GM12878 (cell line): ENCODE data around the gene HYCC1. TPM values are rescaled to one million over a fixed set of nuclear protein-coding genes. Genes with fewer than 3 reads are reported as not detected.
A peak's percentile ranks its signal among the peaks of the same experiment; 100 is the strongest.

Experiments used
- ATAC-seq: fragments of 200-7000 bp; cut with Tn5 transposase; 3 replicates; pipeline ENCODE4 v1.9.1; 2020; ENCODE audit warnings: mild to moderate bottlenecking, moderate library complexity
- BruUV-seq: library from RNA; stranded (reverse); fragments of 400-500 nt; replicated peaks from 2 replicates; lab custom pipeline; 2021; lab: Mats Ljungman, UMichigan
- CTCF ChIA-PET: fragments of 300-600 bp; sonication (Branson Sonifier 250); formaldehyde crosslinking; extraction: SDS; loops from one replicate; lab custom pipeline; 2021; ENCODE audit warnings: inconsistent platforms; lab: Yijun Ruan, JAX
- POLR2A ChIA-PET: fragments of 350-600 bp; formaldehyde crosslinking; extraction: SDS; loops from one replicate; lab custom pipeline; 2021; ENCODE audit warnings: inconsistent platforms; lab: Charles Lee
- RAD21 ChIA-PET: fragments of 300-600 bp; sonication (Branson Sonifier 250); formaldehyde crosslinking; loops from one replicate; lab custom pipeline; 2023; ENCODE audit warnings: antibody characterized with exemption; ENCODE audit not compliant: unreplicated experiment; lab: Charles Lee
- SMC1A ChIA-PET: fragments of 300-600 bp; sonication (Branson Sonifier 250); formaldehyde crosslinking; loops from one replicate; lab custom pipeline; 2023; ENCODE audit not compliant: unreplicated experiment, uncharacterized antibody; lab: Charles Lee
- DNase-seq: peaks from one replicate; pipeline ENCODE4 v3.0.0-alpha.2; 2011; ENCODE audit warnings: low read depth, low spot score
- FAIRE-seq: peaks from 3 replicates; lab custom pipeline; 2011; peaks lifted over from hg19 to GRCh38; lab: Jason Lieb, UNC
- H2AFZ ChIP-seq: 2 replicates; pipeline ENCODE4 v1.6.0; 2011; ENCODE audit warnings: low read depth, low read length, control low read depth; ENCODE audit not compliant: control insufficient read depth
- H3K27ac ChIP-seq: 2 replicates; pipeline ENCODE4 v1.5.1; 2011; ENCODE audit warnings: control low read depth; ENCODE audit not compliant: control insufficient read depth, insufficient read depth
- H3K27me3 ChIP-seq, 2 experiments: replicated peaks in 1 of 2; 2 replicates each; pipeline versions ENCODE4 v1.6.0 to v1.6.1; 2011; ENCODE audit warnings: low read length in 1 of 2; ENCODE audit not compliant: control insufficient read depth in 2 of 2, insufficient read depth in 2 of 2
- H3K36me3 ChIP-seq, 2 experiments: 2 replicates each; pipeline ENCODE4 v1.5.1; 2011; ENCODE audit warnings: low read length in 1 of 2; ENCODE audit not compliant: control insufficient read depth in 2 of 2, insufficient read depth in 2 of 2
- H3K4me1 ChIP-seq: 2 replicates; pipeline ENCODE4 v1.6.1; 2011; ENCODE audit warnings: mild to moderate bottlenecking, low read length, moderate library complexity, mixed read lengths; ENCODE audit not compliant: control insufficient read depth, insufficient read depth
- H3K4me2 ChIP-seq: 2 replicates; pipeline ENCODE4 v1.6.0; 2011; ENCODE audit warnings: control low read depth; ENCODE audit not compliant: control insufficient read depth, insufficient read depth
- H3K4me3 ChIP-seq: fragments of 200-600 bp; sonication (generic); 2 replicates; pipeline ENCODE4 v1.5.1; 2016
- H3K79me2 ChIP-seq: 2 replicates; pipeline ENCODE4 v1.6.0; 2011; ENCODE audit warnings: low read length; ENCODE audit not compliant: control insufficient read depth, insufficient read depth
- H3K9ac ChIP-seq: 2 replicates; pipeline ENCODE4 v1.8.0; 2011; ENCODE audit warnings: low read length, control low read depth, mixed read lengths; ENCODE audit not compliant: control insufficient read depth, insufficient read depth
- H3K9me3 ChIP-seq: replicated peaks from 3 replicates; pipeline ENCODE4 v1.5.1; 2011; ENCODE audit warnings: mild to moderate bottlenecking, low read length; ENCODE audit not compliant: control insufficient read depth, insufficient read depth
- H4K20me1 ChIP-seq: 2 replicates; pipeline ENCODE4 v1.6.0; 2011; ENCODE audit not compliant: control insufficient read depth, insufficient read depth
- CHD2 ChIP-seq: IDR thresholded peaks from 2 replicates; pipeline ENCODE4 v1.6.1; 2011; ENCODE audit warnings: low read depth, low read length, improper control_type of control experiment, borderline replicate concordance
- EED ChIP-seq: sonication (generic); IDR thresholded peaks from 2 replicates; pipeline ENCODE4 v1.6.1; 2016; ENCODE audit warnings: antibody characterized with exemption, low read depth
- HDAC6 ChIP-seq: fragments of 200-600 bp; sonication (generic); IDR thresholded peaks from one replicate; pipeline ENCODE4 v1.8.0; 2017; ENCODE audit warnings: antibody characterized with exemption; ENCODE audit not compliant: unreplicated experiment
- MEF2A ChIP-seq: IDR thresholded peaks from 2 replicates; pipeline ENCODE4 v1.6.1; 2011; ENCODE audit warnings: low read depth, mild to moderate bottlenecking, low read length, moderate library complexity; ENCODE audit not compliant: insufficient read depth
- NFYB ChIP-seq: IDR thresholded peaks from 2 replicates; pipeline ENCODE4 v1.6.1; 2011; ENCODE audit warnings: low read depth, mild to moderate bottlenecking, low read length, improper control_type of control experiment, moderate library complexity; ENCODE audit not compliant: insufficient read depth
- POLR2A ChIP-seq: IDR thresholded peaks from 2 replicates; pipeline ENCODE4 v1.6.1; 2011; ENCODE audit warnings: low read depth, mild to moderate bottlenecking, low read length
- RELA ChIP-seq: fragments of 450-650 bp; IDR thresholded peaks from 2 replicates; pipeline ENCODE4 v1.8.0; 2014; ENCODE audit warnings: borderline replicate concordance; ENCODE audit not compliant: partially characterized antibody
- WGBS: methylation state at CpG from one replicate; pipeline ENCODE4 v1.1.6; 2016; ENCODE audit warnings: low lambda C conversion rate; ENCODE audit not compliant: insufficient replicate concordance, insufficient coverage; ENCODE audit errors: missing lambda C conversion rate; 5-methylcytosine and 5-hydroxymethylcytosine counted together
- in situ Hi-C: fragments of 300-500 bp; cut with MboI; formaldehyde crosslinking; loops from 9 replicates; pipeline ENCODE4 v1.14.3; 2018; ENCODE audit warnings: mixed read lengths
- intact Hi-C: fragments of 100-400 bp; cut with micrococcal nuclease; formaldehyde crosslinking; loops from one replicate; pipeline ENCODE4 v1.14.2; 2022; ENCODE audit not compliant: unreplicated experiment
- polyA plus RNA-seq, 11 experiments: library from polyadenylated mRNA; depleted of rRNA in 4 of 11; unstranded in 6 of 11; stranded (reverse) in 5 of 11; fragments of >200 nt; fragmentation: Nextera tagmentation in 4 of 11; fragmentation: Illumina TruSeq in 1 of 11; extraction: Ambion mirVana in 4 of 11; extraction: Trizol in 1 of 11; gene quantifications; 1 replicate in 1 of 11; 2 replicates in 10 of 11; pipeline versions ENCODE4 v1.2.1 to v1.2.3, GENCODE V29; 2011 to 2016; ENCODE audit warnings: inconsistent platforms in 2 of 11, missing spikeins in 2 of 11, low read depth in 1 of 11
- total RNA-seq, 4 experiments: library from RNA; depleted of rRNA in 3 of 4; stranded (reverse); fragments of >200 nt in 3 of 4; fragmentation: Illumina TruSeq in 1 of 4; extraction: Trizol in 1 of 4; gene quantifications; 2 replicates each; pipeline versions ENCODE4 v1.2.1 to v1.2.3, GENCODE V29; 2013 to 2021
- TF ChIP-seq, protein P1 (sequence below): fragments of 450-650 bp; formaldehyde crosslinking; IDR thresholded peaks from 2 replicates; pipeline ENCODE4 v1.5.0; 2022; ENCODE audit warnings: mild to moderate bottlenecking, missing genetic modification characterization
- TF ChIP-seq, protein P2 (sequence below): fragments of 450-650 bp; IDR thresholded peaks from 2 replicates; pipeline ENCODE4 v1.6.1; 2016; ENCODE audit warnings: mild to moderate bottlenecking
- TF ChIP-seq, protein P3 (sequence below): fragments of 450-650 bp; IDR thresholded peaks from 2 replicates; pipeline ENCODE4 v1.6.1; 2017; ENCODE audit warnings: low read depth, mild to moderate bottlenecking, moderate library complexity
- TF ChIP-seq, protein P4 (sequence below): fragments of 450-650 bp; formaldehyde crosslinking; IDR thresholded peaks from 2 replicates; pipeline ENCODE4 v1.4.0; 2020; ENCODE audit warnings: mild to moderate bottlenecking, moderate library complexity

Gene HYCC1
- total and polyA plus RNA-seq, 10 of the 15 experiments (the other 5 are each of a cell fraction or from before 2014, with no cell fraction given), result 8.5 to 62.9 (median 33.1) TPM

DNA sequence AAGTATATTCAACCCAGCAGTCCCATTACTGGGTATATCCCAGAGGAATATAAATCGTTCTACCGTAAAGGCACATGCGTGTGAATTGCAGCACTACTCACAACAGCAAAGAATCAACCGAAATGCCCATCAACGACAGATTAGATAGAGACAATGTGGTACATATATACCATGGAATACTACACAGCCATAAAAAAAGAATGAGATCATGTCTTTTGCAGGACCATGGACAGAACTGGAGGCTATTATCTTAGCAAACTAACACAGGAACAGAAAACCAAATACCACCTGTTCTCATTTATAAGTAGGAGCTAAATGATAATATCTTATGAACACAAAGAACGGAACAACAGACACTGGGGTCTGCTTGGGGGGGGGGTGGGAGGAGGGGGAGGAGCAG, 47.4 kb upstream of the HYCC1 start (continued):
- TF ChIP-seq, protein P1, sequence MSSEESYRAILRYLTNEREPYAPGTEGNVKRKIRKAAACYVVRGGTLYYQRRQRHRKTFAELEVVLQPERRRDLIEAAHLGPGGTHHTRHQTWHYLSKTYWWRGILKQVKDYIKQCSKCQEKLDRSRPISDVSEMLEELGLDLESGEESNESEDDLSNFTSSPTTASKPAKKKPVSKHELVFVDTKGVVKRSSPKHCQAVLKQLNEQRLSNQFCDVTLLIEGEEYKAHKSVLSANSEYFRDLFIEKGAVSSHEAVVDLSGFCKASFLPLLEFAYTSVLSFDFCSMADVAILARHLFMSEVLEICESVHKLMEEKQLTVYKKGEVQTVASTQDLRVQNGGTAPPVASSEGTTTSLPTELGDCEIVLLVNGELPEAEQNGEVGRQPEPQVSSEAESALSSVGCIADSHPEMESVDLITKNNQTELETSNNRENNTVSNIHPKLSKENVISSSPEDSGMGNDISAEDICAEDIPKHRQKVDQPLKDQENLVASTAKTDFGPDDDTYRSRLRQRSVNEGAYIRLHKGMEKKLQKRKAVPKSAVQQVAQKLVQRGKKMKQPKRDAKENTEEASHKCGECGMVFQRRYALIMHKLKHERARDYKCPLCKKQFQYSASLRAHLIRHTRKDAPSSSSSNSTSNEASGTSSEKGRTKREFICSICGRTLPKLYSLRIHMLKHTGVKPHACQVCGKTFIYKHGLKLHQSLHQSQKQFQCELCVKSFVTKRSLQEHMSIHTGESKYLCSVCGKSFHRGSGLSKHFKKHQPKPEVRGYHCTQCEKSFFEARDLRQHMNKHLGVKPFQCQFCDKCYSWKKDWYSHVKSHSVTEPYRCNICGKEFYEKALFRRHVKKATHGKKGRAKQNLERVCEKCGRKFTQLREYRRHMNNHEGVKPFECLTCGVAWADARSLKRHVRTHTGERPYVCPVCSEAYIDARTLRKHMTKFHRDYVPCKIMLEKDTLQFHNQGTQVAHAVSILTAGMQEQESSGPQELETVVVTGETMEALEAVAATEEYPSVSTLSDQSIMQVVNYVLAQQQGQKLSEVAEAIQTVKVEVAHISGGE (CRISPR knock-in tag), result no peak
- TF ChIP-seq POLR2A, result no peak
- no peak for TF ChIP-seq MEF2A
- TF ChIP-seq EED, result no peak
- TF ChIP-seq CHD2, result no peak

DNA sequence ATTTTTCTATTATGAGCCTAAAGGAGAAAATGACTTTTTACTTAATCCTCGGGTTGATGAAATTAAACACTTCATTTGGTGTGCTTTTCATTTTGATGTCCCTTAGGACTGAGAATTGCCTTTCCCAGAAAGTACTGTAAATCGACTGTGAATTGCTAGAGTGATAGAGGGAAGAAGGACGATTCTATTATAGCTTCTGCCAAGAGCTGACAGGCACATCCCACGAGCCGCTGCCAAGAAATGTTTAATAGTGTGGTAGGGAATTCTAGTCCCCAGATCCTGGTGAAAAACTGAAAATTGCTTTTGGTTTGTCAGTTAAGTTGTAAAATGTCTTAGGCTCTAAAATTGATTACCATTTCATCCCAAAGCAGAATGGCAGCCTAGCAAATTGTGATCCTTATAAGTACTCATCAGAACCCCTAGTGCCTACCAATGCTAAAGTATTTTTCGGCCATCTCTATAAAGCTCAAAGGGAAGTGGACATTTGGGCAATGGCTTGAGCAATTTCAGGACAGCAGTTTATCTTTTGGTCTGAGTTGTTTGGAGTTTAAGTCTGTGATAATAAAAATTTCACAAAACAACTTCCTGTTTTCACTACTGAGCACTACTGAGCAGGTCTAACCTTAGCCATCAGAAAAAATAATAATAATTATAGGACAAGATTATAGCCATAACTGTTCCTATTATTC, 44.6 kb upstream of the HYCC1 start:
- Histone ChIP-seq H2AFZ (no peak overlapping the region), H3K4me1 (no peaks in the 10 kb centered on the region), H3K36me3 (no peaks in the 10 kb centered on the region), H3K4me3 (no peak overlapping the region), H4K20me1 (no peaks in the 10 kb centered on the region), H3K4me2 (no peak overlapping the region), H3K27me3 (no peaks in the 10 kb centered on the region), H3K27ac (no peak overlapping the region), H3K9me3 (no peaks in the 10 kb centered on the region), H3K79me2 (no peaks in the 10 kb centered on the region), H3K9ac (no peak overlapping the region)
- ATAC-seq (peak; percentile 29; the same call in 2 of the 3 replicates), FAIRE-seq (no peak), DNase-seq (no peak)
- CTCF ChIA-PET, result interaction anchor here (0.8 to 7.1 kb wide), 9 partner anchors 14 to 500 kb away, joined by 3 to 85 read pairs (median 5); partner anchors contain the start of gene IL6
- POLR2A ChIA-PET, result interaction anchor here (0.6 to 0.7 kb wide), 2 partner anchors 205 to 315 kb away, joined by 3 to 6 read pairs; no protein-coding TSS in a partner anchor
- RAD21 ChIA-PET, result interaction anchor here (0.8 to 5.0 kb wide), 2 partner anchors 48 to 203 kb away, joined by 3 to 46 read pairs; no protein-coding TSS in a partner anchor
- 57% methylated on average over 6 of the region's 6 CpGs for WGBS
- intact Hi-C loops, result loop anchor here (10.0 kb wide), 1 partner anchor 104 kb away; no protein-coding TSS in a partner anchor
- no TSS peak for BruUV-seq
- in situ Hi-C loops, result loop anchor here (5.0 kb wide), 1 partner anchor 496 kb away; no protein-coding TSS in a partner anchor
- SMC1A ChIA-PET, result interaction anchor here (1.1 to 6.0 kb wide), 10 partner anchors 26 to 498 kb away, joined by 3 to 77 read pairs (median 4); partner anchors contain the start of genes IL6 and TOMM7
- TF ChIP-seq, protein P2, sequence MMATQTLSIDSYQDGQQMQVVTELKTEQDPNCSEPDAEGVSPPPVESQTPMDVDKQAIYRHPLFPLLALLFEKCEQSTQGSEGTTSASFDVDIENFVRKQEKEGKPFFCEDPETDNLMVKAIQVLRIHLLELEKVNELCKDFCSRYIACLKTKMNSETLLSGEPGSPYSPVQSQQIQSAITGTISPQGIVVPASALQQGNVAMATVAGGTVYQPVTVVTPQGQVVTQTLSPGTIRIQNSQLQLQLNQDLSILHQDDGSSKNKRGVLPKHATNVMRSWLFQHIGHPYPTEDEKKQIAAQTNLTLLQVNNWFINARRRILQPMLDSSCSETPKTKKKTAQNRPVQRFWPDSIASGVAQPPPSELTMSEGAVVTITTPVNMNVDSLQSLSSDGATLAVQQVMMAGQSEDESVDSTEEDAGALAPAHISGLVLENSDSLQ, result no peak
- TF ChIP-seq RELA (no peak), HDAC6 (no peak), NFYB (no peak)
- TF ChIP-seq, protein P3, sequence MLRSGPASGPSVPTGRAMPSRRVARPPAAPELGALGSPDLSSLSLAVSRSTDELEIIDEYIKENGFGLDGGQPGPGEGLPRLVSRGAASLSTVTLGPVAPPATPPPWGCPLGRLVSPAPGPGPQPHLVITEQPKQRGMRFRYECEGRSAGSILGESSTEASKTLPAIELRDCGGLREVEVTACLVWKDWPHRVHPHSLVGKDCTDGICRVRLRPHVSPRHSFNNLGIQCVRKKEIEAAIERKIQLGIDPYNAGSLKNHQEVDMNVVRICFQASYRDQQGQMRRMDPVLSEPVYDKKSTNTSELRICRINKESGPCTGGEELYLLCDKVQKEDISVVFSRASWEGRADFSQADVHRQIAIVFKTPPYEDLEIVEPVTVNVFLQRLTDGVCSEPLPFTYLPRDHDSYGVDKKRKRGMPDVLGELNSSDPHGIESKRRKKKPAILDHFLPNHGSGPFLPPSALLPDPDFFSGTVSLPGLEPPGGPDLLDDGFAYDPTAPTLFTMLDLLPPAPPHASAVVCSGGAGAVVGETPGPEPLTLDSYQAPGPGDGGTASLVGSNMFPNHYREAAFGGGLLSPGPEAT, result no peak
- TF ChIP-seq, protein P4, sequence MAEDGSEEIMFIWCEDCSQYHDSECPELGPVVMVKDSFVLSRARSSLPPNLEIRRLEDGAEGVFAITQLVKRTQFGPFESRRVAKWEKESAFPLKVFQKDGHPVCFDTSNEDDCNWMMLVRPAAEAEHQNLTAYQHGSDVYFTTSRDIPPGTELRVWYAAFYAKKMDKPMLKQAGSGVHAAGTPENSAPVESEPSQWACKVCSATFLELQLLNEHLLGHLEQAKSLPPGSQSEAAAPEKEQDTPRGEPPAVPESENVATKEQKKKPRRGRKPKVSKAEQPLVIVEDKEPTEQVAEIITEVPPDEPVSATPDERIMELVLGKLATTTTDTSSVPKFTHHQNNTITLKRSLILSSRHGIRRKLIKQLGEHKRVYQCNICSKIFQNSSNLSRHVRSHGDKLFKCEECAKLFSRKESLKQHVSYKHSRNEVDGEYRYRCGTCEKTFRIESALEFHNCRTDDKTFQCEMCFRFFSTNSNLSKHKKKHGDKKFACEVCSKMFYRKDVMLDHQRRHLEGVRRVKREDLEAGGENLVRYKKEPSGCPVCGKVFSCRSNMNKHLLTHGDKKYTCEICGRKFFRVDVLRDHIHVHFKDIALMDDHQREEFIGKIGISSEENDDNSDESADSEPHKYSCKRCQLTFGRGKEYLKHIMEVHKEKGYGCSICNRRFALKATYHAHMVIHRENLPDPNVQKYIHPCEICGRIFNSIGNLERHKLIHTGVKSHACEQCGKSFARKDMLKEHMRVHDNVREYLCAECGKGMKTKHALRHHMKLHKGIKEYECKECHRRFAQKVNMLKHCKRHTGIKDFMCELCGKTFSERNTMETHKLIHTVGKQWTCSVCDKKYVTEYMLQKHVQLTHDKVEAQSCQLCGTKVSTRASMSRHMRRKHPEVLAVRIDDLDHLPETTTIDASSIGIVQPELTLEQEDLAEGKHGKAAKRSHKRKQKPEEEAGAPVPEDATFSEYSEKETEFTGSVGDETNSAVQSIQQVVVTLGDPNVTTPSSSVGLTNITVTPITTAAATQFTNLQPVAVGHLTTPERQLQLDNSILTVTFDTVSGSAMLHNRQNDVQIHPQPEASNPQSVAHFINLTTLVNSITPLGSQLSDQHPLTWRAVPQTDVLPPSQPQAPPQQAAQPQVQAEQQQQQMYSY, result no peak
